ENCODE data around the gene PIEZO1.

Gene PIEZO1

GRCh38 chr16:88691924-88692560 is 93.0 kb downstream of the PIEZO1 start:
- DNase-seq (ENCODE audit: low read depth), result peak; percentile 98
- TF ChIP-seq, protein P1, sequence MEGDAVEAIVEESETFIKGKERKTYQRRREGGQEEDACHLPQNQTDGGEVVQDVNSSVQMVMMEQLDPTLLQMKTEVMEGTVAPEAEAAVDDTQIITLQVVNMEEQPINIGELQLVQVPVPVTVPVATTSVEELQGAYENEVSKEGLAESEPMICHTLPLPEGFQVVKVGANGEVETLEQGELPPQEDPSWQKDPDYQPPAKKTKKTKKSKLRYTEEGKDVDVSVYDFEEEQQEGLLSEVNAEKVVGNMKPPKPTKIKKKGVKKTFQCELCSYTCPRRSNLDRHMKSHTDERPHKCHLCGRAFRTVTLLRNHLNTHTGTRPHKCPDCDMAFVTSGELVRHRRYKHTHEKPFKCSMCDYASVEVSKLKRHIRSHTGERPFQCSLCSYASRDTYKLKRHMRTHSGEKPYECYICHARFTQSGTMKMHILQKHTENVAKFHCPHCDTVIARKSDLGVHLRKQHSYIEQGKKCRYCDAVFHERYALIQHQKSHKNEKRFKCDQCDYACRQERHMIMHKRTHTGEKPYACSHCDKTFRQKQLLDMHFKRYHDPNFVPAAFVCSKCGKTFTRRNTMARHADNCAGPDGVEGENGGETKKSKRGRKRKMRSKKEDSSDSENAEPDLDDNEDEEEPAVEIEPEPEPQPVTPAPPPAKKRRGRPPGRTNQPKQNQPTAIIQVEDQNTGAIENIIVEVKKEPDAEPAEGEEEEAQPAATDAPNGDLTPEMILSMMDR (IDR thresholded peaks at IDR 0.05; ENCODE audit: low read depth, low read length), result no peak
- peak; percentile 71; the same call in 1 of the 2 replicates for TF ChIP-seq MYC (IDR thresholded peaks at IDR 0.05; ENCODE audit: low read depth, low read length)
- no peak for TF ChIP-seq POLR2A (IDR thresholded peaks at IDR 0.05; ENCODE audit: extremely low read depth, insufficient read length)
- TF ChIP-seq, protein P2, sequence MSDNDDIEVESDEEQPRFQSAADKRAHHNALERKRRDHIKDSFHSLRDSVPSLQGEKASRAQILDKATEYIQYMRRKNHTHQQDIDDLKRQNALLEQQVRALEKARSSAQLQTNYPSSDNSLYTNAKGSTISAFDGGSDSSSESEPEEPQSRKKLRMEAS (IDR thresholded peaks at IDR 0.05; ENCODE audit: low read depth, low read length), result peak; percentile 88
- H3K4me3 ChIP-seq (ENCODE audit: low read depth, low read length), result no peak overlapping the region

- DNase-seq (ENCODE audit: low read depth), result no peak
- H3K4me3 ChIP-seq (ENCODE audit: low read depth, low read length), result no peak overlapping the region
- TF ChIP-seq, protein P1 (IDR thresholded peaks at IDR 0.05; ENCODE audit: low read depth, low read length), result no peak
- TF ChIP-seq MYC (IDR thresholded peaks at IDR 0.05; ENCODE audit: low read depth, low read length), result no peak
- no peak for TF ChIP-seq POLR2A (IDR thresholded peaks at IDR 0.05; ENCODE audit: extremely low read depth, insufficient read length)
- TF ChIP-seq, protein P2 (IDR thresholded peaks at IDR 0.05; ENCODE audit: low read depth, low read length), result no peak
Observed at GRCh38 chr16:88691129-88691813, 93.7 kb downstream of the PIEZO1 start.

DNA sequence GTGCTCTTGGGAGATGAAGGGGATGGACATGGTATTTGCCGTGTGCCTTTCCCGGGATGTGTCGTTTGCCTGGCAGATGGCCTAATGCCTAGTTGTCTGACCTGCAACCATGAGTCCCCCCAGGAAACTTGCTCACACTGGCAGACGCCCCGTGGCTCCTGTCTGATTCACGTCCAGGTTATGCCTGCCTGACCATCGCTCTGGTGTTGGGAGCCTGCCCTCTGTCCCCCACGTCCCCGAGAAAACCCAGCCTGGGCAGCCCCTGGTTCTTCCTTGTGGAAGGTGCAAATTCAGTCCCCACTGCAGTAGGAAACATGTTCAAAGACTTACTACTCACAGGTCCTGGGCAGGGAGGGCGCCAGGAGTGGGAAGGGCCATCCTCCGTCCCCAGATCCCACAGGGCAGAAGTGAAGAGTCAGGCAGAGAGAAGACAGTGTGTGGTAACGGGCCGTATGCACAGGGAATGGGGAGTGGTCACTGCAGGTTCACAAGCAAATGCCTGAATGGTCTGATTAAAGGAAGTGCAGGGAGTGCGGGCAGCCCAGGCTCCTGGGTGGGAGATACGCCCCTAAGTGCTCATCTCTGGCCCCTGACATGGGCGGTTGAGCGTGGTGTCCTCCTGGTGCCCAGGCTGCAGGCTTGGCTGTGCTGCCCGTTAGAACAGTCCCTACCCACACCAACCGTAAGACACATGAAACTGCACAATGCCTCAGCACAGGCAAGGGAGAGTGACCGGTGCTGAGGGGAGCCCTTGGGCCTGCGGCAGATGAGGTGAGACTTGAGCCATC is 94.5 kb downstream of the PIEZO1 start:
- no peak overlapping the region for H3K4me3 ChIP-seq (ENCODE audit: low read depth, low read length)
- no peak for DNase-seq (ENCODE audit: low read depth)
- TF ChIP-seq, protein P1 (IDR thresholded peaks at IDR 0.05; ENCODE audit: low read depth, low read length), result no peak
- TF ChIP-seq, protein P2 (IDR thresholded peaks at IDR 0.05; ENCODE audit: low read depth, low read length), result no peak
- TF ChIP-seq MYC (IDR thresholded peaks at IDR 0.05; ENCODE audit: low read depth, low read length) (no peak), POLR2A (IDR thresholded peaks at IDR 0.05; ENCODE audit: extremely low read depth, insufficient read length) (no peak)

DNA sequence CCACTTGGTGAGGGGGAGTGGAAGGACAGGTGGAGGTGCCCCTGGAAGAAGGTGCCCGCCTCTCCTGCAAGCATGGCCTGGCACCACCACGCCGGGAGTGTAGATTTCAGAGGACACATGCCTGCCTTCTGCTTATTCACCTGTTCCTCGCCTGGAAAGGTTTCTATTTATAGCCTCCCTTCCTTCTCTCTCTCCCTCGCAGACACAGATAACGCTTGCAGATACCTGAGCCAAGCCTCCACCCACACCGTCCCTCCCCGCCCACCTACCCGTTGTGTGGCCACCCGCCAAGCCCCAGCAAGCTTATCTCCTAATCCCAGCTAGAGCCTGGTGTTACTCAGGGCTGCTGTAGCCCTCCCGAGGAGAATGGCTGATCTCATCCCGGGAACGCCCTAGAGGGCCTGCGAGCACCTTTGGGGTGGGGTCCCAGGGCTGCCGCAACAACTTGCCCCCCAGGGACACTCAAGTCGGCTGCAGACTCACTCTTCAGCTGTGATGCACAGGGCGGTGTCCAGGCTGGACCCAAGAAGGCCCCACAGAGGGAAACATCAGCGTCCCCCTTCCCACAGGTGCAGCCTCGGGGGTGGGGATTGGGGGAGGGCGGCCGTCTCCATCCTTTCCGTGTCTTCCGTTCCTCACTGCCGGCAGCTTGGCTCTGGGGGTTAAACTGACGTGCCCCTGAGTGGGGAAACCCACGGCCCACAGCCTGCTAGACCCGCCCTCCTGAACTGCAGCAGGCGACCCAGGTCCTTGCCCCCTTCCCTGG is 96.8 kb downstream of the PIEZO1 start:
- DNase-seq (ENCODE audit: low read depth), result no peak
- TF ChIP-seq MYC (IDR thresholded peaks at IDR 0.05; ENCODE audit: low read depth, low read length), result no peak
- TF ChIP-seq, protein P1 (IDR thresholded peaks at IDR 0.05; ENCODE audit: low read depth, low read length), result no peak
- no peak for TF ChIP-seq POLR2A (IDR thresholded peaks at IDR 0.05; ENCODE audit: extremely low read depth, insufficient read length)
- TF ChIP-seq, protein P2 (IDR thresholded peaks at IDR 0.05; ENCODE audit: low read depth, low read length), result no peak
- no peak overlapping the region for H3K4me3 ChIP-seq (ENCODE audit: low read depth, low read length)

- DNase-seq (ENCODE audit: low read depth), result no peak
- no peak for TF ChIP-seq POLR2A (IDR thresholded peaks at IDR 0.05; ENCODE audit: extremely low read depth, insufficient read length)
- TF ChIP-seq, protein P2 (IDR thresholded peaks at IDR 0.05; ENCODE audit: low read depth, low read length), result no peak
- TF ChIP-seq, protein P1 (IDR thresholded peaks at IDR 0.05; ENCODE audit: low read depth, low read length), result no peak
- no peak overlapping the region for H3K4me3 ChIP-seq (ENCODE audit: low read depth, low read length)
Observed at GRCh38 chr16:88687676-88688012, 97.4 kb downstream of the PIEZO1 start.
